Upper lobe of right lung (tissue), 1 donor: ENCODE measurements around the gene PRAMEF11. TPM values are rescaled to one million over a fixed set of nuclear protein-coding genes. Genes with fewer than 3 reads are reported as not detected.

Experiments used
- ATAC-seq: fragments of 200-7000 bp; cut with Tn5 transposase; one replicate; pipeline ENCODE4 v1.9.1; 2020; ENCODE audit warnings: mild to moderate bottlenecking, moderate library complexity
- DNase-seq: peaks from one replicate; pipeline ENCODE4 v3.0.0-alpha.2; 2020
- H3K27ac ChIP-seq: fragments of 200-600 bp; one replicate; pipeline ENCODE4 v1.8.0; 2022
- H3K27me3 ChIP-seq: fragments of 200-600 bp; one replicate; pipeline ENCODE4 v1.8.0; 2022; ENCODE audit warnings: mild to moderate bottlenecking
- H3K36me3 ChIP-seq: fragments of 200-600 bp; one replicate; pipeline ENCODE4 v1.8.0; 2022
- H3K4me1 ChIP-seq: fragments of 200-600 bp; one replicate; pipeline ENCODE4 v1.8.0; 2022
- H3K4me3 ChIP-seq: fragments of 200-600 bp; one replicate; pipeline ENCODE4 v1.8.0; 2022; ENCODE audit warnings: mild to moderate bottlenecking
- H3K9me3 ChIP-seq: fragments of 200-600 bp; one replicate; pipeline ENCODE4 v1.8.0; 2022
- intact Hi-C: fragments of 100-400 bp; cut with DNase I; formaldehyde crosslinking; loops from one replicate; pipeline ENCODE4 v1.11.0; 2022
- total RNA-seq: library from RNA; stranded (reverse); fragmentation: NEBNext Ultra II Directional; extraction: Animal tissue kit (Norgen Biotek cat#: 25700); gene quantifications from one replicate; pipeline ENCODE4 v1.2.1, GENCODE V29; 2021
- TF ChIP-seq, protein P1 (sequence below): fragments of 200-600 bp; IDR thresholded peaks from one replicate; pipeline ENCODE4 v1.8.0; 2022; ENCODE audit warnings: antibody characterized with exemption
- donor health status: DM: no; HTN: yes; CAD: no; lungs with severe emphysema.

Gene PRAMEF11
- total RNA-seq, 1 donor from 2014 or later: not detected

DNA sequence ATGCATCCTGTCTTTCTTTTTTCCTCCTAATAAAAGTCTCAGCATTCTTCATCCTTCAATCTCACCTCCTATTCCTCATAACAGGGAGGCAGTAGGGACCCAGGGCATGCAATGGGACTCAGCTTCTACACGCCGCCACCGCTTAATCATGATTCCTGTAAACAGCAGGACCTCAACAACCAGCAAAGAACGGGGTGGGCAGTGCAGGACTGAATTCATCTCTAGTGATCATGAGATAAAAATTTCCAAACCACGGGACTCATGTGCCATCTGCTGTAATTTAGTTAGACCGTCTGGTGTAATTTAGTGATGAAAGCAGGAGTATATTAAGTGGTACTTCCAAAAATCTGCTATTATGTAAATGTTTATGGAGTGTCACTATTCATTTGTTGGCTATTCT, 52.3 kb downstream of the PRAMEF11 start:
- H3K27ac ChIP-seq: no peak overlapping the region
- no peaks in the 10 kb centered on the region for H3K27me3 ChIP-seq
- DNase-seq: no peak
- no peak overlapping the region for H3K4me3 ChIP-seq
- no peak for ATAC-seq
- H3K36me3 ChIP-seq: no peaks in the 10 kb centered on the region
- TF ChIP-seq, protein P1, sequence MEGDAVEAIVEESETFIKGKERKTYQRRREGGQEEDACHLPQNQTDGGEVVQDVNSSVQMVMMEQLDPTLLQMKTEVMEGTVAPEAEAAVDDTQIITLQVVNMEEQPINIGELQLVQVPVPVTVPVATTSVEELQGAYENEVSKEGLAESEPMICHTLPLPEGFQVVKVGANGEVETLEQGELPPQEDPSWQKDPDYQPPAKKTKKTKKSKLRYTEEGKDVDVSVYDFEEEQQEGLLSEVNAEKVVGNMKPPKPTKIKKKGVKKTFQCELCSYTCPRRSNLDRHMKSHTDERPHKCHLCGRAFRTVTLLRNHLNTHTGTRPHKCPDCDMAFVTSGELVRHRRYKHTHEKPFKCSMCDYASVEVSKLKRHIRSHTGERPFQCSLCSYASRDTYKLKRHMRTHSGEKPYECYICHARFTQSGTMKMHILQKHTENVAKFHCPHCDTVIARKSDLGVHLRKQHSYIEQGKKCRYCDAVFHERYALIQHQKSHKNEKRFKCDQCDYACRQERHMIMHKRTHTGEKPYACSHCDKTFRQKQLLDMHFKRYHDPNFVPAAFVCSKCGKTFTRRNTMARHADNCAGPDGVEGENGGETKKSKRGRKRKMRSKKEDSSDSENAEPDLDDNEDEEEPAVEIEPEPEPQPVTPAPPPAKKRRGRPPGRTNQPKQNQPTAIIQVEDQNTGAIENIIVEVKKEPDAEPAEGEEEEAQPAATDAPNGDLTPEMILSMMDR: no peak
- intact Hi-C loops: no loop called here
- H3K4me1 ChIP-seq: no peaks in the 10 kb centered on the region
- H3K9me3 ChIP-seq: peaks cover under 1% of the 10 kb centered on the region

DNA sequence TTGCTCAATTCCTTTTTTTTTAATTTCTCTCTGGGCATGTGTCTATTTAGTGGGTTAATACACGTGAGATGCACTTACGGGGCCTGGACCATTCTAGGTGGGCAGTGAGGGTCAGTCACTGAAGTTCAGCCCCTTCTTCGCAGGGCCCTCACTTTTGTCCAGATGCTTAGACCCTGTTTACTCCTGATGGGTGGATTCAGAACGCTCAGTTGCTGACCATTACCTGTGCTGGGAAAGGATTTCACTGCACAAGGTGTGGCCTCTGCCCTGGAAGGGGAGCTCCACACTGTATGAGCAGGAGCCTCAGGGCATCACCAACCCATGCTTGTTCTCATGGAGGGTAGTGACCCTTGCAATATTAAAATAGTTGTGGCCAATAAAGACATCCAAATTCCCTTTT, 53.1 kb downstream of the PRAMEF11 start:
- no peak for ATAC-seq
- intact Hi-C loops: no loop called here
- no peaks in the 10 kb centered on the region for H3K36me3 ChIP-seq

DNA sequence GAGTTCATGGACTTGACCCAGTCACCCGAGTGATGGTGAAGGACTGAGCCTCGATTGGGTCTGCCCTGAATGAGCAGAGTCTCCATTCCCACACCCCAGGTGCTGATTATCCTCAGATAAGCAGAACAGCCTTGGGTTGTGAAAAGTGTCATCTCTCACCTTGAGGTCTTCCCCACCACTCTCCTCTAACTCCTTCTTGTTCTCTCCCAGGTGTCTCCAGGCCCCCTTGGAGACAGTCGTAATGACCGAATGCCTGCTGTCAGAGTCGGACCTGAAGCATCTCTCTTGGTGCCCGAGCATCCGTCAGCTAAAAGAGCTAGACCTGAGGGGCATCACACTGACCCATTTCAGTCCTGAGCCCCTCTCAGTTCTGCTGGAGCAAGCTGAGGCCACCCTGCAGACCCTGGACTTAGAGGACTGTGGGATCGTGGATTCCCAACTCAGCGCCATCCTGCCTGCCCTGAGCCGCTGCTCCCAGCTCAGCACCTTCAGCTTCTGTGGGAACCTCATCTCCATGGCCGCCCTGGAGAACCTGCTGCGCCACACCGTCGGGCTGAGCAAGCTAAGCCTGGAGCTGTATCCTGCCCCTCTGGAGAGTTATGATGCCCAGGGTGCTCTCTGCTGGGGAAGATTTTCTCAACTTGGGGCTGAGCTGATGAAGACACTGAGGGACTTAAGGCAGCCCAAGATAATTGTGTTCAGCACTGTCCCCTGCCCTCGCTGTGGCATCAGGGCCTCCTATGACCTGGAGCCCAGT, 54.2 kb downstream of the PRAMEF11 start:
- ATAC-seq: no peak
- Histone ChIP-seq H3K27me3 (no peaks in the 10 kb centered on the region), H3K4me3 (no peak overlapping the region), H3K4me1 (no peaks in the 10 kb centered on the region), H3K27ac (no peak overlapping the region), H3K36me3 (no peaks in the 10 kb centered on the region), H3K9me3 (no peaks in the 10 kb centered on the region)
- DNase-seq: no peak
- TF ChIP-seq, protein P1: no peak
- intact Hi-C loops: no loop called here

More for the DNA sequence above, 53.1 kb downstream of the PRAMEF11 start:
- no peaks in the 10 kb centered on the region for H3K4me1 ChIP-seq
- no peaks in the 10 kb centered on the region for H3K9me3 ChIP-seq
- H3K27ac ChIP-seq: no peak overlapping the region
- H3K27me3 ChIP-seq: no peaks in the 10 kb centered on the region
- H3K4me3 ChIP-seq: no peak overlapping the region
- no peak for DNase-seq
- TF ChIP-seq, protein P1: no peak

DNA sequence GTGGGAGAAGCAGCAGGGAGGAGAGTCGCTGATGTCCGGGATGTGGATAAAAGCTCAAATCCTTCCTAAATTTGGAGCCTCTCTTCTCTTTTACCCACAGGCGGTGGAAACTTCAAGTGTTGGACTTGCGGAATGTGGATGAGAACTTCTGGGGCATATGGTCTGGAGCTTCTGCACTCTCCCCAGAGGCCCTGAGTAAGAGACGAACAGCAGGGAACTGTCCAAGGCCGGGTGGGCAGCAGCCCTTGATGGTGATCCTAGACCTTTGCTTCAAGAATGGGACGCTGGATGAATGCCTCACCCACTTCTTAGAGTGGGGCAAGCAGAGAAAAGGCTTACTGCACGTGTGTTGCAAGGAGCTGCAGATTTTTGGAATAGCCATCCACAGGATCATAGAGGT, 55.8 kb downstream of the PRAMEF11 start:
- DNase-seq: no peak
- H3K27me3 ChIP-seq: peaks cover 3% of the 10 kb centered on the region
- TF ChIP-seq, protein P1: no peak
- intact Hi-C loops: no loop called here
- H3K27ac ChIP-seq: no peak overlapping the region
- no peaks in the 10 kb centered on the region for H3K4me1 ChIP-seq
- no peaks in the 10 kb centered on the region for H3K36me3 ChIP-seq
- no peak overlapping the region for H3K4me3 ChIP-seq
- ATAC-seq: no peak
- H3K9me3 ChIP-seq: no peaks in the 10 kb centered on the region

DNA sequence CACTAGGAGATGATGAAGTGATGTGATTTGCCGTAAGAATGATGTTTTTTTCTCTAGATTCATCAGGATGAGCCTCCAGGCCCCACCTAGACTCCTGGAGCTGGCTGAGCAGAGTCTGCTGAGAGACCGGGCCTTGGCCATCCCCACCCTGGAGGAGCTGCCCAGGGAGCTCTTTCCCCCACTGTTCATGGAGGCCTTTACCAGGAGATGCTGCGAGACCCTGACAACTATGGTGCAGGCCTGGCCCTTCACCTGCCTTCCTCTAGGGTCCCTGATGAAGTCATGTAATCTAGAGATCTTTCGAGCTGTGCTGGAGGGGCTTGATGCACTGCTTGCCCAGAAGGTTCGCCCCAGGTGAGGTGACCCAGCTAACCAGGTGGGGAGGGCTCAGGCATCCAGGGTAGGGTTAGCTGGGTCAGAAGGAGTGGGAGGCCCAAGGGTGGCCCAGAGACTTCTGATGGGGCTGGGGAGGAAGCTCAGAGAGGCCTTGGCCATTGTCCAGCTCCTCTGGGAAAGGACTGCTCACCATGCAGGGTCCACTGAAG, 56.3 kb downstream of the PRAMEF11 start:
- no peaks in the 10 kb centered on the region for H3K9me3 ChIP-seq
- TF ChIP-seq, protein P1: no peak
- H3K36me3 ChIP-seq: no peaks in the 10 kb centered on the region
- no peak overlapping the region for H3K27ac ChIP-seq
- intact Hi-C loops: no loop called here
- H3K27me3 ChIP-seq: peaks cover 9% of the 10 kb centered on the region
- H3K4me3 ChIP-seq: no peak overlapping the region
- DNase-seq (no peak), ATAC-seq (no peak)
- no peaks in the 10 kb centered on the region for H3K4me1 ChIP-seq

Other genes with a start within 250 kb of the PRAMEF11 start
- gene DHRS3, start 213.2 kb downstream of the PRAMEF11 start, total RNA-seq: 106 TPM
- not detected for gene AADACL4, start 187.3 kb downstream of the PRAMEF11 start, total RNA-seq
- gene AADACL3, start 115.3 kb downstream of the PRAMEF11 start, total RNA-seq: not detected
- not detected for gene CFAP107, start 85.2 kb downstream of the PRAMEF11 start, total RNA-seq
- gene PRAMEF12, start 57.7 kb downstream of the PRAMEF11 start, total RNA-seq: not detected
- gene PRAMEF1, start 40.0 kb downstream of the PRAMEF11 start, total RNA-seq: not detected
- not detected for gene HNRNPCL1, start 17.3 kb upstream of the PRAMEF11 start, total RNA-seq
- gene PRAMEF2, start 25.7 kb upstream of the PRAMEF11 start, total RNA-seq: not detected
- not detected for gene PRAMEF4, start 54.8 kb upstream of the PRAMEF11 start, total RNA-seq
- gene PRAMEF10, start 66.9 kb upstream of the PRAMEF11 start, total RNA-seq: not detected
- gene PRAMEF7, start 85.2 kb upstream of the PRAMEF11 start, total RNA-seq: not detected
- not detected for gene PRAMEF6, start 116.2 kb upstream of the PRAMEF11 start, total RNA-seq
- not detected for gene PRAMEF27, start 225.2 kb upstream of the PRAMEF11 start, total RNA-seq
- gene HNRNPCL3, start 229.4 kb upstream of the PRAMEF11 start, total RNA-seq: not detected
- gene PRAMEF25, start 239.4 kb upstream of the PRAMEF11 start, total RNA-seq: not detected